ENCODE measurements around the gene CARD11. TPM values are rescaled to one million over a fixed set of nuclear protein-coding genes. Genes with fewer than 3 reads are reported as not detected.

The CARD11 gene
- total and polyA plus RNA-seq, 2 of the 13 experiments (the other 11 are each of a cell fraction or from before 2014, with no cell fraction given): 0.04 TPM; not detected in 1

GRCh38 chr7:3064067-3064466 lies 20.4 kb upstream of the CARD11 start:
- POLR2A ChIA-PET: no interaction called here

More at GRCh38 chr7:3064067-3064466, 20.4 kb upstream of the CARD11 start:
- no peak overlapping the region for H3K4me2 ChIP-seq (ENCODE audit: low read depth, low read length)
- H3K27ac ChIP-seq (ENCODE audit: extremely low read length, insufficient read depth, low read length): no peak overlapping the region
- intact Hi-C loops (cut with micrococcal nuclease; ENCODE audit: unreplicated experiment) (no loop called here), in situ Hi-C loops (cut with HindIII; ENCODE audit: extremely low pct_ligation_motif_present, low pct_unique_long_range_greater_than_20kb) (no loop called here)
- no peaks in the 10 kb centered on the region for H3K4me1 ChIP-seq (ENCODE audit: insufficient read depth, low read length)
- WGBS (ENCODE audit: low lambda C conversion rate): 68% methylated on average over 5 of the region's 5 CpGs
- H2AFZ ChIP-seq (ENCODE audit: low read length): no peak overlapping the region
- no peak overlapping the region for H3K4me3 ChIP-seq (replicated peaks in 1 of 3; ENCODE audit: insufficient read depth in 1 of 3, low read depth in 2 of 3, low read length in 3 of 3)
- CTCF ChIA-PET (ENCODE audit: low intra/inter-chr PET ratio, low total read pairs): no interaction called here
- H3K9ac ChIP-seq (ENCODE audit: insufficient read depth, low read depth, low read length): no peak overlapping the region
- H4K20me1 ChIP-seq (ENCODE audit: insufficient read depth, low read length): no peaks in the 10 kb centered on the region
- H3K79me2 ChIP-seq (ENCODE audit: insufficient read depth, low read length): no peaks in the 10 kb centered on the region
- FAIRE-seq: no peak
- no peak for TF ChIP-seq BCL6 (CRISPR knock-in tag; IDR thresholded peaks at IDR 0.05)
- TF ChIP-seq NONO (IDR thresholded peaks at IDR 0.05): no peak
- no peak for TF ChIP-seq NONO (CRISPR knock-in tag; conservative IDR thresholded peaks at IDR 0.05)
- no peak for TF ChIP-seq SCMH1 (CRISPR knock-in tag; IDR thresholded peaks at IDR 0.05; ENCODE audit: borderline replicate concordance)
- TF ChIP-seq NR2C2 (CRISPR knock-in tag; IDR thresholded peaks at IDR 0.05; ENCODE audit: borderline replicate concordance): no peak
- no peak for TF ChIP-seq TERF1 (CRISPR knock-in tag; IDR thresholded peaks at IDR 0.05)
- TF ChIP-seq ZNF18 (CRISPR knock-in tag; IDR thresholded peaks at IDR 0.05; ENCODE audit: insufficient replicate concordance): no peak
- no peak for TF ChIP-seq NFRKB (IDR thresholded peaks at IDR 0.05)
- TF ChIP-seq ZNF207 (IDR thresholded peaks at IDR 0.05; ENCODE audit: borderline replicate concordance): no peak
- no peak for TF ChIP-seq RBAK (CRISPR knock-in tag; IDR thresholded peaks at IDR 0.05)
- no peak for TF ChIP-seq ZKSCAN8 (CRISPR knock-in tag; IDR thresholded peaks at IDR 0.05; ENCODE audit: borderline replicate concordance)
- TF ChIP-seq TEAD3 (CRISPR knock-in tag; optimal IDR thresholded peaks at IDR 0.05; ENCODE audit: borderline replicate concordance): no peak
- no peak for TF ChIP-seq ZSCAN30 (CRISPR knock-in tag; IDR thresholded peaks at IDR 0.05)
- TF ChIP-seq YY1 (IDR thresholded peaks at IDR 0.05; ENCODE audit: insufficient read depth, insufficient replicate concordance, low read depth, low read length): no peak
- TF ChIP-seq TRAFD1 (CRISPR knock-in tag; IDR thresholded peaks at IDR 0.05; ENCODE audit: borderline replicate concordance): no peak
- TF ChIP-seq ZNF788 (CRISPR knock-in tag; IDR thresholded peaks at IDR 0.05; ENCODE audit: borderline replicate concordance): no peak
- TF ChIP-seq ZSCAN5A (CRISPR knock-in tag; IDR thresholded peaks at IDR 0.05; ENCODE audit: borderline replicate concordance): no peak
- no peaks in the 10 kb centered on the region for H3K36me3 ChIP-seq (replicated peaks in 1 of 2; ENCODE audit: control insufficient read depth in 1 of 2, insufficient read depth in 2 of 2, low read length in 2 of 2)
- H3K27me3 ChIP-seq (ENCODE audit: control insufficient read depth in 1 of 2, insufficient read depth in 2 of 2, low read length in 2 of 2): peaks cover 0 to 6% of the 10 kb centered on the region in 2 experiments; a peak in 1 of 5 replicates
- BruUV-seq (replicated peaks): no TSS peak
- H3K9me3 ChIP-seq (ENCODE audit: low read length): no peaks in the 10 kb centered on the region
- ATAC-seq: no peak
- DNase-seq (ENCODE audit: low spot score): no peak
